DMS114 treated with DMSO at 0.1 percent for 48 hours (cell line): ENCODE results near the gene HSPA1L.

Experiments used
- DNase-seq: peaks from one replicate; lab custom pipeline; 2025; ENCODE audit not compliant: unreplicated experiment; lab: John Stamatoyannopoulos, UW

HSPA1L gene

GRCh38 chr6:31784098-31784925, 30.8 kb downstream of the HSPA1L start:
- no peak for DNase-seq

GRCh38 chr6:31782126-31782855, 32.8 kb downstream of the HSPA1L start:
- no peak for DNase-seq

- no peak for DNase-seq
These were observed 33.6 kb downstream of the HSPA1L start for GRCh38 chr6:31781244-31782125.

- DNase-seq, result no peak
These were observed 34.4 kb downstream of the HSPA1L start for GRCh38 chr6:31780507-31781243.

- no peak for DNase-seq
These were observed 35.2 kb downstream of the HSPA1L start for GRCh38 chr6:31779908-31780307.

GRCh38 chr6:31778999-31779885, 35.8 kb downstream of the HSPA1L start:
- DNase-seq, result no peak

GRCh38 chr6:31778193-31778592, 36.9 kb downstream of the HSPA1L start:
- DNase-seq, result no peak

- DNase-seq, result no peak
These were observed 37.4 kb downstream of the HSPA1L start for GRCh38 chr6:31777667-31778050.

GRCh38 chr6:31776989-31777666, 38.0 kb downstream of the HSPA1L start, which contains the start of gene VWA7:
TSS of gene VWA7 (minus strand) at chr6:31777328. CDS start at chr6:31776779, 549 bp downstream.
- DNase-seq, result no peak

- no peak for DNase-seq
These were observed 38.5 kb downstream of the HSPA1L start for GRCh38 chr6:31776485-31776988.

- DNase-seq, result no peak
These were observed 39.2 kb downstream of the HSPA1L start for GRCh38 chr6:31775633-31776484.

- no peak for DNase-seq
These were observed 39.9 kb downstream of the HSPA1L start for GRCh38 chr6:31775184-31775583.

- DNase-seq, result no peak
These were observed 43.1 kb downstream of the HSPA1L start for GRCh38 chr6:31771992-31772358.

- DNase-seq, result no peak
These were observed 44.2 kb downstream of the HSPA1L start for GRCh38 chr6:31770860-31771259.

GRCh38 chr6:31769684-31770371, 45.3 kb downstream of the HSPA1L start:
- peak; percentile 56 for DNase-seq

- no peak for DNase-seq
These were observed 46.5 kb downstream of the HSPA1L start for GRCh38 chr6:31768363-31769257.
